Natural killer cell (primary cell): ENCODE data around the gene LEFTY1. TPM values are rescaled to one million over a fixed set of nuclear protein-coding genes. Genes with fewer than 3 reads are reported as not detected.

Experiments
- ATAC-seq, 3 donors: fragments of 150-1000 bp in 2 of 3; fragments of 200-7000 bp in 1 of 3; cut with Tn5 transposase; 1 replicate in 1 of 3; 2 replicates in 2 of 3; pipeline ENCODE4 v1.10.0; 2021; ENCODE audit warnings: mild to moderate bottlenecking in 2 of 3, moderate library complexity in 2 of 3
- DNase-seq, 2 donors: peaks; one replicate each; pipeline versions ENCODE4 v3.0.0 to v3.0.0-alpha.2; 2013 to 2021; ENCODE audit warnings: mixed read lengths in 1 of 2
- H3K27ac ChIP-seq: one replicate; pipeline ENCODE4 v1.5.1; 2013; ENCODE audit warnings: mild to moderate bottlenecking, low read length
- H3K27me3 ChIP-seq: one replicate; pipeline ENCODE4 v1.6.1; 2013; ENCODE audit warnings: low read length; ENCODE audit not compliant: control insufficient read depth, insufficient read depth
- H3K36me3 ChIP-seq: one replicate; pipeline ENCODE4 v1.6.1; 2013; ENCODE audit warnings: low read length; ENCODE audit not compliant: control insufficient read depth, insufficient read depth
- H3K4me1 ChIP-seq: one replicate; pipeline ENCODE4 v1.6.1; 2013; ENCODE audit warnings: low read length; ENCODE audit not compliant: control insufficient read depth, insufficient read depth
- H3K4me3 ChIP-seq: one replicate; pipeline ENCODE4 v1.5.1; 2013; ENCODE audit warnings: low read length
- H3K9me3 ChIP-seq: one replicate; pipeline ENCODE4 v1.6.1; 2013; ENCODE audit warnings: low read length; ENCODE audit not compliant: control insufficient read depth, insufficient read depth
- H3K27ac Mint-ChIP-seq, 2 donors: one replicate each; pipeline ENCODE4 v1.8.0; 2022; ENCODE audit warnings: mild to moderate bottlenecking in 2 of 2, mixed read lengths in 2 of 2, moderate library complexity in 1 of 2
- H3K27me3 Mint-ChIP-seq, 2 donors: one replicate each; pipeline ENCODE4 v1.8.0; 2022; ENCODE audit warnings: low read depth in 2 of 2, mixed read lengths in 2 of 2
- H3K36me3 Mint-ChIP-seq: one replicate; pipeline ENCODE4 v1.8.0; 2022; ENCODE audit warnings: mixed read lengths
- H3K4me1 Mint-ChIP-seq, 2 donors: one replicate each; pipeline ENCODE4 v1.8.0; 2022; ENCODE audit warnings: mixed read lengths in 2 of 2
- H3K4me3 Mint-ChIP-seq: one replicate; pipeline ENCODE4 v1.8.0; 2022; ENCODE audit warnings: mild to moderate bottlenecking, moderate library complexity, mixed read lengths
- H3K9me3 Mint-ChIP-seq, 2 donors: one replicate each; pipeline ENCODE4 v1.8.0; 2022; ENCODE audit warnings: mixed read lengths in 2 of 2
- WGBS: methylation state at CpG from one replicate; pipeline ENCODE4 v1.1.7; 2013; ENCODE audit warnings: missing lambda C conversion rate; ENCODE audit not compliant: insufficient coverage; 5-methylcytosine and 5-hydroxymethylcytosine counted together
- intact Hi-C: fragments of 100-400 bp; cut with micrococcal nuclease; formaldehyde crosslinking; loops from one replicate; pipeline ENCODE4 v1.14.2; 2022
- total RNA-seq, 4 donors: library from RNA; stranded (reverse); fragments of 120-200 nt in 1 of 4; gene quantifications; one replicate each; pipeline versions ENCODE4 v1.2.3 to v1.2.4, GENCODE V29; 2013 to 2022
- TF ChIP-seq, protein P1 (sequence below): fragments of 200-600 bp; IDR thresholded peaks from one replicate; pipeline ENCODE4 v1.8.0; 2022; ENCODE audit warnings: antibody characterized with exemption

Gene LEFTY1
- total RNA-seq, 3 donors from 2014 or later (not counting 1 experiment from before 2014, with no cell fraction given): not detected

DNA sequence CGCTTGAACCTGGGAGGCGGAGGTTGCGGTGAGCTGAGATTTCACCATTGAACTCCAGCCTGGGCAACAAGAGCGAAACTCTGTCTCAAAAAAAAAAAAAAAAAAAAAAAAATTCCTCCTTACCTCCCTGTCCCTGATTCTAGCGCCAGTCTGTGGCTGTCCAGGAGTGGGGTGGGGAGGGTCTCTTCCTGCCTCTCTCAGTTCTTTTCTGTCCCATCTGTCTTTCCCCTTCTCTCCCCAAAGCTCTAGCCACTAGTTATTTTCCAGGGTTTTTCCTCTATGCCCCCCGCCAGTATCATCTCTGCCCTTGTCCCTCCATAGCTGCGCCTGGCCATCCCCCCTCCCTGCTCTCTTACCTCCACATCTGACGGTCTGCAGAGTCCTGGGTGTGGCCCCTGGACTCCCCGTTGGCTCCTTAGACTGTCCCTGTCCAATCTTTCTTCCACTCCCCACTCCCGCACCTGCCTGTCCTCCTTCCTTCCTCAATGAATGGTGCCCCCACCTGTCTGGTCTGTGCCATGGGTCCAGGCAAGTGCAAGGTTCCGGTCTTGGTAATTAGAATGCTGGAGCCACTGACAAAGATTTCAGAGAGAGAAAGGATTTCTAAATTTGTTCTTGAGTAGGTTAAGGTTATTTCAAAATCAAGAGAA, 5.2 kb downstream of the LEFTY1 start:
- no peaks in the 10 kb centered on the region for H3K9me3 Mint-ChIP-seq
- peak overlapping the region; percentile 91 for H3K4me3 Mint-ChIP-seq
- H3K27ac Mint-ChIP-seq: peak overlapping the region; percentile 72 to 83
- intact Hi-C loops: no loop called here
- TF ChIP-seq, protein P1, sequence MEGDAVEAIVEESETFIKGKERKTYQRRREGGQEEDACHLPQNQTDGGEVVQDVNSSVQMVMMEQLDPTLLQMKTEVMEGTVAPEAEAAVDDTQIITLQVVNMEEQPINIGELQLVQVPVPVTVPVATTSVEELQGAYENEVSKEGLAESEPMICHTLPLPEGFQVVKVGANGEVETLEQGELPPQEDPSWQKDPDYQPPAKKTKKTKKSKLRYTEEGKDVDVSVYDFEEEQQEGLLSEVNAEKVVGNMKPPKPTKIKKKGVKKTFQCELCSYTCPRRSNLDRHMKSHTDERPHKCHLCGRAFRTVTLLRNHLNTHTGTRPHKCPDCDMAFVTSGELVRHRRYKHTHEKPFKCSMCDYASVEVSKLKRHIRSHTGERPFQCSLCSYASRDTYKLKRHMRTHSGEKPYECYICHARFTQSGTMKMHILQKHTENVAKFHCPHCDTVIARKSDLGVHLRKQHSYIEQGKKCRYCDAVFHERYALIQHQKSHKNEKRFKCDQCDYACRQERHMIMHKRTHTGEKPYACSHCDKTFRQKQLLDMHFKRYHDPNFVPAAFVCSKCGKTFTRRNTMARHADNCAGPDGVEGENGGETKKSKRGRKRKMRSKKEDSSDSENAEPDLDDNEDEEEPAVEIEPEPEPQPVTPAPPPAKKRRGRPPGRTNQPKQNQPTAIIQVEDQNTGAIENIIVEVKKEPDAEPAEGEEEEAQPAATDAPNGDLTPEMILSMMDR: no peak
- peaks cover 46% of the 10 kb centered on the region for H3K4me1 ChIP-seq
- H3K4me3 ChIP-seq: no peak overlapping the region
- no peaks in the 10 kb centered on the region for H3K27me3 ChIP-seq
- no peaks in the 10 kb centered on the region for H3K36me3 ChIP-seq
- WGBS: 89% methylated on average over 9 of the region's 11 CpGs
- no peak overlapping the region for H3K27ac ChIP-seq
- no peak for ATAC-seq
- DNase-seq: no peak
- no peaks in the 10 kb centered on the region for H3K9me3 ChIP-seq
- peaks cover 27 to 42% of the 10 kb centered on the region in 2 donors for H3K4me1 Mint-ChIP-seq
- H3K36me3 Mint-ChIP-seq: no peaks in the 10 kb centered on the region
- H3K27me3 Mint-ChIP-seq: peaks cover 5 to 10% of the 10 kb centered on the region in 2 donors

- Histone ChIP-seq H3K9me3 (no peaks in the 10 kb centered on the region), H3K27ac (peak overlapping the region; percentile 91), H3K4me3 (peak overlapping the region; percentile 99), H3K4me1 (peaks cover 52% of the 10 kb centered on the region), H3K36me3 (no peaks in the 10 kb centered on the region), H3K27me3 (no peaks in the 10 kb centered on the region)
- ATAC-seq (peak; percentile 32 to 45 (median 37)), DNase-seq (peak in 1 of 2 donors; percentile 60)
- H3K4me1 Mint-ChIP-seq: peaks cover 34 to 49% of the 10 kb centered on the region in 2 donors
- H3K9me3 Mint-ChIP-seq: no peaks in the 10 kb centered on the region
- TF ChIP-seq, protein P1: no peak
- WGBS: 6% methylated on average over 63 of the region's 63 CpGs
- H3K36me3 Mint-ChIP-seq: no peaks in the 10 kb centered on the region
- intact Hi-C loops: loop anchor here (1.0 kb wide), 1 partner anchor 14 kb away; no protein-coding TSS in a partner anchor
- peak overlapping the region; percentile 91 for H3K4me3 Mint-ChIP-seq
- peak overlapping the region; percentile 72 to 83 for H3K27ac Mint-ChIP-seq
- H3K27me3 Mint-ChIP-seq: peaks cover 5 to 10% of the 10 kb centered on the region in 2 donors
Measured at GRCh38 chr1:225882694-225883615, 6.0 kb downstream of the LEFTY1 start.

- Mint-ChIP-seq H3K27ac (peak within 1 kb of the TSS; percentile 72 to 83), H3K27me3 (peaks cover 5 to 9% of the 10 kb centered on the region in 2 donors), H3K4me3 (peak within 1 kb of the TSS; percentile 91), H3K9me3 (no peaks in the 10 kb centered on the region), H3K36me3 (no peaks in the 10 kb centered on the region), H3K4me1 (peaks cover 38 to 57% of the 10 kb centered on the region in 2 donors)
- peak within 1 kb of the TSS; percentile 99 for H3K4me3 ChIP-seq
- peaks cover 7% of the 10 kb centered on the region for H3K36me3 ChIP-seq
- H3K4me1 ChIP-seq: peaks cover 61% of the 10 kb centered on the region
- no peaks in the 10 kb centered on the region for H3K27me3 ChIP-seq
- WGBS: under 1% methylated on average over 64 of the region's 64 CpGs
- no peaks in the 10 kb centered on the region for H3K9me3 ChIP-seq
- ATAC-seq (peak; percentile 79 to 85 (median 83)), DNase-seq (peak; percentile 85 to 94)
- intact Hi-C loops: loop anchor here (1.0 to 2.0 kb wide), 2 partner anchors 15 kb away; no protein-coding TSS in a partner anchor
- TF ChIP-seq, protein P1: no peak
- H3K27ac ChIP-seq: peak within 1 kb of the TSS; percentile 91
Measured at GRCh38 chr1:225881959-225882693, 6.8 kb downstream of the LEFTY1 start, which contains the start of gene TMEM63A. Gene TMEM63A (minus strand): TSS chr1:225882380. CDS start chr1:225877580, 4,800 bp downstream.
